ENCODE measurements around the gene TUBGCP2.

Gene TUBGCP2

DNA sequence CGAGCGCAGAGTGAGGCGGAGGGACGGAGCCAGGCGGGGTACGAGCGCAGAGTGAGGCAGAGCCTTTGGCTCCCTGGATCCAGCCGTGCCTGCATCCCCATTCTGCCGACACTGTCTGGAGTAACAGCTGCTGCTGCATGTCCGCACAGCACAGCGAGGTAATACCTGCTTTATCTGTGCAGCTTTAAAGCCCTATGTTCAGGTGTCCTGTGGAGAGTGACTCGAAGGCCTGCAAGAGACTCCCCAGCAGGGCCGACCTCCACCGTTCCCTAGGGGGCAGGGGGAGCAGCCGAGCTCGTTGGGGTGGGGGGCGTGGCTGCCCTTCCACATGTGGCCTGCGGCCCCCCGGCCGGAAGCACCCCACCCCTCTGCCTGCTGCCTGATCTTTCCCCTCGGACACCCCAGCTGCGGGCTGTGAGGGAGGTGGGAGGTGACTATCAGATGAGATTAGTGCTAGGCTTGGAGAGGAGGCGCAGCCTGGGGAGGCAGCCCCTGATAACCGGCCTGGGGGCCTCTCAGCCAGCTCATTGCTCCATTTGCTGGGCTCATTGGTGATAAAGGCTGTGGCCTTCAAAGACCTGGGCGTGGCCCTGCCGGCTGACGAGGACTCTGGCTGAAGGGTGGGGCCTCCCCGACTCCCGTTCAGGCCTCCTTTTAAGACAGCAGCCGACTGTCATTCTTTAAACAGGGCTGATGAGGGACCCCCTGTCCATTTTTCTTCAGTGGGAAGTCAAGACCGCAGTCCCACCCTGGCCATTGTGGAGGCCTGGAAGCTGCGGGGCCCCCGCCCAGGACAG, 63.0 kb downstream of the TUBGCP2 start (continued):
- TF ChIP-seq, protein P1, sequence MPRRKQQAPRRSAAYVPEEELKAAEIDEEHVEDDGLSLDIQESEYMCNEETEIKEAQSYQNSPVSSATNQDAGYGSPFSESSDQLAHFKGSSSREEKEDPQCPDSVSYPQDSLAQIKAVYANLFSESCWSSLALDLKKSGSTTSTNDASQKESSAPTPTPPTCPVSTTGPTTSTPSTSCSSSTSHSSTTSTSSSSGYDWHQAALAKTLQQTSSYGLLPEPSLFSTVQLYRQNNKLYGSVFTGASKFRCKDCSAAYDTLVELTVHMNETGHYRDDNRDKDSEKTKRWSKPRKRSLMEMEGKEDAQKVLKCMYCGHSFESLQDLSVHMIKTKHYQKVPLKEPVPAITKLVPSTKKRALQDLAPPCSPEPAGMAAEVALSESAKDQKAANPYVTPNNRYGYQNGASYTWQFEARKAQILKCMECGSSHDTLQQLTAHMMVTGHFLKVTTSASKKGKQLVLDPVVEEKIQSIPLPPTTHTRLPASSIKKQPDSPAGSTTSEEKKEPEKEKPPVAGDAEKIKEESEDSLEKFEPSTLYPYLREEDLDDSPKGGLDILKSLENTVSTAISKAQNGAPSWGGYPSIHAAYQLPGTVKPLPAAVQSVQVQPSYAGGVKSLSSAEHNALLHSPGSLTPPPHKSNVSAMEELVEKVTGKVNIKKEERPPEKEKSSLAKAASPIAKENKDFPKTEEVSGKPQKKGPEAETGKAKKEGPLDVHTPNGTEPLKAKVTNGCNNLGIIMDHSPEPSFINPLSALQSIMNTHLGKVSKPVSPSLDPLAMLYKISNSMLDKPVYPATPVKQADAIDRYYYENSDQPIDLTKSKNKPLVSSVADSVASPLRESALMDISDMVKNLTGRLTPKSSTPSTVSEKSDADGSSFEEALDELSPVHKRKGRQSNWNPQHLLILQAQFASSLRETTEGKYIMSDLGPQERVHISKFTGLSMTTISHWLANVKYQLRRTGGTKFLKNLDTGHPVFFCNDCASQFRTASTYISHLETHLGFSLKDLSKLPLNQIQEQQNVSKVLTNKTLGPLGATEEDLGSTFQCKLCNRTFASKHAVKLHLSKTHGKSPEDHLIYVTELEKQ (tag by site-specific recombination; IDR thresholded peaks at IDR 0.05; ENCODE audit: borderline replicate concordance): no peak
- TF ChIP-seq ZNF223 (tag by site-specific recombination; IDR thresholded peaks at IDR 0.05) (peak; percentile 62; the same call in 1 of the 2 replicates), ZBTB17 (tag by site-specific recombination; IDR thresholded peaks at IDR 0.05) (peak; percentile 54; the same call in 1 of the 2 replicates), GLI2 (tag by site-specific recombination; IDR thresholded peaks at IDR 0.05; ENCODE audit: borderline replicate concordance, low read depth) (no peak)

DNA sequence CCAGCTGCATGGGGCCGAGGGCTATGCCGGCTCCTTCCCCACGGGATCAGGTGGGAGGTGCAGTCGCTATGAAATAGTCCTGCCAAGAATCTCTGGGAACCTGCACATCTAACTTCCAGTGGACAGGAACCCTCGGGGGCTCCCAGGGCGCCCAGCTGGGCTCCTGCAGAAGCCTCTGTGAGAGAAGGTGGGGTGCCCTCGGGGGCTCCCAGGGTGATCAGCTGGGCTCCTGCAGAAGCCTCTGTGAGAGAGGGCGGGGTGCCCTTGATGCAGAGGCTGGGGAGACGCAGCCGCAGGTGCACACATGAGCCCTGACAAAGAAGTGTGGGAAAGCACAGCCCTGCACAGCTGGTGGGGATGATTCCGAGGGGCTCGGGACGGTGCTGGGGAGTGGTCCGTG, 65.1 kb downstream of the TUBGCP2 start:
- H3K9me3 ChIP-seq (ENCODE audit: control insufficient read depth, insufficient read depth, low read depth, low read length): no peaks in the 10 kb centered on the region
- no peak overlapping the region for H3K4me3 ChIP-seq (ENCODE audit: low read depth, low read length)
- ChIA-PET CTCF (no interaction called here), POLR2A (no interaction called here)
- no peaks in the 10 kb centered on the region for H3K4me1 ChIP-seq (ENCODE audit: control insufficient read depth, insufficient read depth, low read length)
- no peaks in the 10 kb centered on the region for H3K36me3 ChIP-seq (ENCODE audit: control insufficient read depth in 2 of 2, insufficient read depth in 1 of 2, low read length in 2 of 2)
- no peak overlapping the region for H3K27ac ChIP-seq (ENCODE audit: extremely low read depth, low read depth, low read length)
- TF ChIP-seq, protein P2, sequence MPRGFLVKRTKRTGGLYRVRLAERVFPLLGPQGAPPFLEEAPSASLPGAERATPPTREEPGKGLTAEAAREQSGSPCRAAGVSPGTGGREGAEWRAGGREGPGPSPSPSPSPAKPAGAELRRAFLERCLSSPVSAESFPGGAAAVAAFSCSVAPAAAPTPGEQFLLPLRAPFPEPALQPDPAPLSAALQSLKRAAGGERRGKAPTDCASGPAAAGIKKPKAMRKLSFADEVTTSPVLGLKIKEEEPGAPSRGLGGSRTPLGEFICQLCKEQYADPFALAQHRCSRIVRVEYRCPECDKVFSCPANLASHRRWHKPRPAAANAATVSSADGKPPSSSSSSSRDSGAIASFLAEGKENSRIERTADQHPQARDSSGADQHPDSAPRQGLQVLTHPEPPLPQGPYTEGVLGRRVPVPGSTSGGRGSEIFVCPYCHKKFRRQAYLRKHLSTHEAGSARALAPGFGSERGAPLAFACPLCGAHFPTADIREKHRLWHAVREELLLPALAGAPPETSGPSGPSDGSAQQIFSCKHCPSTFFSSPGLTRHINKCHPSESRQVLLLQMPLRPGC (tag by site-specific recombination; IDR thresholded peaks at IDR 0.05): no peak
- peak; percentile 54; the same call in 1 of the 2 replicates for TF ChIP-seq ZIC2 (tag by site-specific recombination; IDR thresholded peaks at IDR 0.05)

DNA sequence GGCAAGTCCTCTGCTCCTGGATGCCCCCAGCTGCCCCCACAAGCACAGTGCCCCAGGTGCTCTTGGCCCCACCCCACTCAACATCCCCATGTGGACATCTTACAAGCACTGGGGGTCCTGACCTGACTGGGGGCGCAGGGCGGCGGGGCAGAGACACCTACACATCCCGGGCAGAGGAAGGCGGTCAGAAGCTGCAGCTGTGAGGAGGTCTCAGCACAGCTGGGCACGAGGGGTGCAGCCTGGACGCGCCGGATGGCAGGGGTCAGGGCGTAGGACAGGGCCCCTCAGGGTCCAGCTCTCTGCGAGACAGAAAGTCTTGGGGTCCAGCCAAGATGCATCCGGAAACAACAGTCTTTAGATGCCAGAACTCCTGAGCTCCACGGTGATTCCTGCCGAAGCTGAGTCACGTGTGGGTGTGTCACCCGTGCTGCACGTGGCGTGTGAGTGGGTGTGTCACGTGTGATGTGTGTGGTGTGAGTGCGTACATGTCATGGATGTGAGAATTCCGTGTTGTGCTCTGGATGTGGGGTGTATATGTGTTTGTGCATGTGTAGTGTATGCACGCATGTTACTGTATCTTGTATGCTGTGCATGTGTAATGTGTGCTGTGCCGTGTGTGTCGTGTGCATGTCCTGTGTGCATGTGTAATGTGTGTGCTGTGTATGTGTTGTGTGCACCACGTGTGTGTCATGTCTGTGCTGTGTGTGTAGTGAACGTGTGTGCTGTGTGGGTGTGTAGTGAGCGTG, 65.9 kb downstream of the TUBGCP2 start:
- ChIA-PET CTCF (interaction anchor here (0.7 to 1.0 kb wide), 2 partner anchors 15 to 47 kb away, joined by 3 read pairs; no protein-coding TSS in a partner anchor), POLR2A (no interaction called here)
- no peaks in the 10 kb centered on the region for H3K9me3 ChIP-seq (ENCODE audit: control insufficient read depth, insufficient read depth, low read depth, low read length)
- no peaks in the 10 kb centered on the region for H3K4me1 ChIP-seq (ENCODE audit: control insufficient read depth, insufficient read depth, low read length)
- no peak overlapping the region for H3K27ac ChIP-seq (ENCODE audit: extremely low read depth, low read depth, low read length)
- H3K36me3 ChIP-seq (ENCODE audit: control insufficient read depth in 2 of 2, insufficient read depth in 1 of 2, low read length in 2 of 2): no peaks in the 10 kb centered on the region
- no peak overlapping the region for H3K4me3 ChIP-seq (ENCODE audit: low read depth, low read length)
- TF ChIP-seq ZNF223 (tag by site-specific recombination; IDR thresholded peaks at IDR 0.05): no peak
- TF ChIP-seq, protein P3, sequence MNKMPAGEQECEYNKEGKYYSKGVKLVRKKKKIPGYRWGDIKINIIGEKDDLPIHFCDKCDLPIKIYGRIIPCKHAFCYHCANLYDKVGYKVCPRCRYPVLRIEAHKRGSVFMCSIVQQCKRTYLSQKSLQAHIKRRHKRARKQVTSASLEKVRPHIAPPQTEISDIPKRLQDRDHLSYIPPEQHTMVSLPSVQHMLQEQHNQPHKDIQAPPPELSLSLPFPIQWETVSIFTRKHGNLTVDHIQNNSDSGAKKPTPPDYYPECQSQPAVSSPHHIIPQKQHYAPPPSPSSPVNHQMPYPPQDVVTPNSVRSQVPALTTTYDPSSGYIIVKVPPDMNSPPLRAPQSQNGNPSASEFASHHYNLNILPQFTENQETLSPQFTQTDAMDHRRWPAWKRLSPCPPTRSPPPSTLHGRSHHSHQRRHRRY (tag by site-specific recombination; IDR thresholded peaks at IDR 0.05): 0 out of 2 replicates have a peak, but pooled peaks have one; percentile 37
- 0 out of 2 replicates have a peak, but pooled peaks have one; percentile 18 for TF ChIP-seq KLF10 (tag by site-specific recombination; IDR thresholded peaks at IDR 0.05)
- 0 out of 2 replicates have a peak, but pooled peaks have one; percentile 33 for TF ChIP-seq ZNF248 (tag by site-specific recombination; IDR thresholded peaks at IDR 0.05)
- TF ChIP-seq ZNF2 (tag by site-specific recombination; IDR thresholded peaks at IDR 0.05): no peak
- 0 out of 2 replicates have a peak, but pooled peaks have one; percentile 42 for TF ChIP-seq ZNF621 (tag by site-specific recombination; IDR thresholded peaks at IDR 0.05)
- TF ChIP-seq KLF9 (tag by site-specific recombination; IDR thresholded peaks at IDR 0.05; ENCODE audit: low read depth): peak; percentile 83
- peak; percentile 26; the same call in 1 of the 2 replicates for TF ChIP-seq KLF1 (tag by site-specific recombination; IDR thresholded peaks at IDR 0.05)
- TF ChIP-seq, protein P4, sequence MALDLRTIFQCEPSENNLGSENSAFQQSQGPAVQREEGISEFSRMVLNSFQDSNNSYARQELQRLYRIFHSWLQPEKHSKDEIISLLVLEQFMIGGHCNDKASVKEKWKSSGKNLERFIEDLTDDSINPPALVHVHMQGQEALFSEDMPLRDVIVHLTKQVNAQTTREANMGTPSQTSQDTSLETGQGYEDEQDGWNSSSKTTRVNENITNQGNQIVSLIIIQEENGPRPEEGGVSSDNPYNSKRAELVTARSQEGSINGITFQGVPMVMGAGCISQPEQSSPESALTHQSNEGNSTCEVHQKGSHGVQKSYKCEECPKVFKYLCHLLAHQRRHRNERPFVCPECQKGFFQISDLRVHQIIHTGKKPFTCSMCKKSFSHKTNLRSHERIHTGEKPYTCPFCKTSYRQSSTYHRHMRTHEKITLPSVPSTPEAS (tag by site-specific recombination; IDR thresholded peaks at IDR 0.05): peak; percentile 86
- TF ChIP-seq ZEB2 (tag by site-specific recombination; IDR thresholded peaks at IDR 0.05): no peak
- TF ChIP-seq ZFHX2 (tag by site-specific recombination; conservative IDR thresholded peaks at IDR 0.05): peak; percentile 92
- TF ChIP-seq, protein P5, sequence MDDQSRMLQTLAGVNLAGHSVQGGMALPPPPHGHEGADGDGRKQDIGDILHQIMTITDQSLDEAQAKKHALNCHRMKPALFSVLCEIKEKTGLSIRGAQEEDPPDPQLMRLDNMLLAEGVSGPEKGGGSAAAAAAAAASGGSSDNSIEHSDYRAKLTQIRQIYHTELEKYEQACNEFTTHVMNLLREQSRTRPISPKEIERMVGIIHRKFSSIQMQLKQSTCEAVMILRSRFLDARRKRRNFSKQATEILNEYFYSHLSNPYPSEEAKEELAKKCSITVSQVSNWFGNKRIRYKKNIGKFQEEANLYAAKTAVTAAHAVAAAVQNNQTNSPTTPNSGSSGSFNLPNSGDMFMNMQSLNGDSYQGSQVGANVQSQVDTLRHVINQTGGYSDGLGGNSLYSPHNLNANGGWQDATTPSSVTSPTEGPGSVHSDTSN (CRISPR knock-in tag; IDR thresholded peaks at IDR 0.05): no peak
- no peak for TF ChIP-seq ZNF394 (tag by site-specific recombination; IDR thresholded peaks at IDR 0.05; ENCODE audit: borderline replicate concordance)
- TF ChIP-seq EGR2 (tag by site-specific recombination; IDR thresholded peaks at IDR 0.05; ENCODE audit: low read depth): peak; percentile 59

All from HEK293 (cell line).